NCI-H446 (cell line): Measurements from ENCODE around the gene RFX6.

Experiments
- DNase-seq, 2 experiments: peaks; one replicate each; lab custom pipeline; 2025; lab: John Stamatoyannopoulos, UW

RFX6 gene

GRCh38 chr6:116969211-116969863, 92.3 kb downstream of the RFX6 start:
- peak in 1 of 2 experiments; percentile 52 for DNase-seq

- DNase-seq, result peak; percentile 40 to 72
Measured at GRCh38 chr6:116971959-116972358, 94.9 kb downstream of the RFX6 start.

- DNase-seq, result peak; percentile 32 to 85
Measured at GRCh38 chr6:116973976-116974375, 96.9 kb downstream of the RFX6 start.

- DNase-seq, result peak in 1 of 2 experiments; percentile 25
Measured at GRCh38 chr6:116974526-116975316, 97.7 kb downstream of the RFX6 start.

- no peak for DNase-seq
Measured at GRCh38 chr6:116975600-116975999, 98.6 kb downstream of the RFX6 start.

- no peak for DNase-seq
Measured at GRCh38 chr6:116979560-116979959, 102.5 kb downstream of the RFX6 start.
